Uterus (tissue), 2 donors: ENCODE measurements around the gene DTX4.

ENCODE experiments used
- POLR2A ChIP-seq, 2 donors: fragments of 450-650 bp; IDR thresholded peaks; one replicate each; pipeline ENCODE4 v1.6.1; 2016; ENCODE audit warnings: antibody characterized with exemption in 2 of 2, mild to moderate bottlenecking in 1 of 2, moderate library complexity in 1 of 2
- TF ChIP-seq, protein P1 (sequence below), 4 experiments: fragments of 200-600 bp in 2 of 4; fragments of 450-650 bp in 2 of 4; sonication (generic) in 2 of 4; IDR thresholded peaks; one replicate each; pipeline ENCODE4 v1.5.1; 2016 to 2019; ENCODE audit warnings: antibody characterized with exemption in 4 of 4, mild to moderate bottlenecking in 2 of 4, moderate library complexity in 1 of 4

- TF ChIP-seq POLR2A (IDR thresholded peaks at IDR 0.05) = no peak
- TF ChIP-seq, protein P1, sequence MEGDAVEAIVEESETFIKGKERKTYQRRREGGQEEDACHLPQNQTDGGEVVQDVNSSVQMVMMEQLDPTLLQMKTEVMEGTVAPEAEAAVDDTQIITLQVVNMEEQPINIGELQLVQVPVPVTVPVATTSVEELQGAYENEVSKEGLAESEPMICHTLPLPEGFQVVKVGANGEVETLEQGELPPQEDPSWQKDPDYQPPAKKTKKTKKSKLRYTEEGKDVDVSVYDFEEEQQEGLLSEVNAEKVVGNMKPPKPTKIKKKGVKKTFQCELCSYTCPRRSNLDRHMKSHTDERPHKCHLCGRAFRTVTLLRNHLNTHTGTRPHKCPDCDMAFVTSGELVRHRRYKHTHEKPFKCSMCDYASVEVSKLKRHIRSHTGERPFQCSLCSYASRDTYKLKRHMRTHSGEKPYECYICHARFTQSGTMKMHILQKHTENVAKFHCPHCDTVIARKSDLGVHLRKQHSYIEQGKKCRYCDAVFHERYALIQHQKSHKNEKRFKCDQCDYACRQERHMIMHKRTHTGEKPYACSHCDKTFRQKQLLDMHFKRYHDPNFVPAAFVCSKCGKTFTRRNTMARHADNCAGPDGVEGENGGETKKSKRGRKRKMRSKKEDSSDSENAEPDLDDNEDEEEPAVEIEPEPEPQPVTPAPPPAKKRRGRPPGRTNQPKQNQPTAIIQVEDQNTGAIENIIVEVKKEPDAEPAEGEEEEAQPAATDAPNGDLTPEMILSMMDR (IDR thresholded peaks at IDR 0.05) = no peak
These were observed 7.2 kb downstream of the DTX4 start for GRCh38 chr11:59179121-59179520.
